ENCODE results near the gene CBLN4. TPM values are rescaled to one million over a fixed set of nuclear protein-coding genes. Genes with fewer than 3 reads are reported as not detected.

The CBLN4 gene
- total and polyA plus RNA-seq, 4 donors: 0.09 to 0.57 (median 0.44) TPM

- DNase-seq (ENCODE audit: low spot score): no peak
- TF ChIP-seq YY1 (IDR thresholded peaks at IDR 0.05) (no peak), SP1 (IDR thresholded peaks at IDR 0.05) (no peak), FOXA2 (IDR thresholded peaks at IDR 0.05) (no peak), NR2F2 (IDR thresholded peaks at IDR 0.05) (no peak), HNF4G (IDR thresholded peaks at IDR 0.05) (no peak)
- TF ChIP-seq, protein P1, sequence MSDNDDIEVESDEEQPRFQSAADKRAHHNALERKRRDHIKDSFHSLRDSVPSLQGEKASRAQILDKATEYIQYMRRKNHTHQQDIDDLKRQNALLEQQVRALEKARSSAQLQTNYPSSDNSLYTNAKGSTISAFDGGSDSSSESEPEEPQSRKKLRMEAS (IDR thresholded peaks at IDR 0.05): no peak
- H3K9me3 ChIP-seq (ENCODE audit: control insufficient read depth in 4 of 4, low read length in 3 of 4): peaks cover 0 to 3% (median 0%) of the 10 kb centered on the region in 4 donors
- H3K4me3 ChIP-seq (ENCODE audit: low read depth in 1 of 3, low read length in 3 of 3): no peak overlapping the region
- 65% methylated on average over 2 of the region's 2 CpGs for WGBS
- H3K27me3 ChIP-seq (ENCODE audit: control insufficient read depth in 4 of 4, insufficient read depth in 4 of 4, low read length in 3 of 4): no peaks in the 10 kb centered on the region
- no peaks in the 10 kb centered on the region for H3K4me1 ChIP-seq (ENCODE audit: control insufficient read depth in 4 of 4, insufficient read depth in 4 of 4, low read length in 3 of 4)
- H3K9ac ChIP-seq (ENCODE audit: low read depth in 1 of 2, low read length in 2 of 2): no peak overlapping the region
- H3K27ac ChIP-seq (ENCODE audit: low read depth in 1 of 2, low read length in 2 of 2): no peak overlapping the region
- no peaks in the 10 kb centered on the region for H3K36me3 ChIP-seq (ENCODE audit: control insufficient read depth in 4 of 4, insufficient read depth in 3 of 4, low read depth in 1 of 4, low read length in 3 of 4)
These were observed 52.1 kb downstream of the CBLN4 start for GRCh38 chr20:55953201-55953600.

DNA sequence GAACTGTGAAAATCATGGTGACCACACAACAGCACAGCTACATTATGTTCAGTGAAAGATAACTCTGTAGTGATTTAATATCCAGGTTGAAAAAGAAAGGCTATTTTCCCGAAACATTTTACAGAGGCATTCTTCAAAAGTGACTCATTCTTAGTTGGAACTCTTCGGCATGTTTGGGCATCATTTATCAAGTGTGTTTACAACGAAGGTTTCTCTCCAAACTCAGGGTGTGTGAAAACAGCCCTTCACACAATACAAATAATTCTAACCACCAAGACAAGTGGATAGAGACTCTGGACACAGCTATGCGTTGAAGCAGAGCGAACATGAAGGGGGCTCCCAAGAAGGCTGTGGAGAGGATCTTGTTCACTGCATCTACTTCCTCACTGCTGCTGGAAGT is 57.6 kb downstream of the CBLN4 start:
- Histone ChIP-seq H3K9ac (ENCODE audit: low read depth in 1 of 2, low read length in 2 of 2) (no peak overlapping the region), H3K9me3 (ENCODE audit: control insufficient read depth in 4 of 4, low read length in 3 of 4) (no peaks in the 10 kb centered on the region), H3K36me3 (ENCODE audit: control insufficient read depth in 4 of 4, insufficient read depth in 3 of 4, low read depth in 1 of 4, low read length in 3 of 4) (no peaks in the 10 kb centered on the region), H3K27ac (ENCODE audit: low read depth in 1 of 2, low read length in 2 of 2) (no peak overlapping the region), H3K4me1 (ENCODE audit: control insufficient read depth in 4 of 4, insufficient read depth in 4 of 4, low read length in 3 of 4) (no peaks in the 10 kb centered on the region), H3K27me3 (ENCODE audit: control insufficient read depth in 4 of 4, insufficient read depth in 4 of 4, low read length in 3 of 4) (no peaks in the 10 kb centered on the region), H3K4me3 (ENCODE audit: low read depth in 1 of 3, low read length in 3 of 3) (no peak overlapping the region)
- WGBS: 89% methylated on average over 5 of the region's 5 CpGs
- no peak for DNase-seq (ENCODE audit: low spot score)
- TF ChIP-seq FOXA1 (IDR thresholded peaks at IDR 0.05) (no peak), TAF1 (conservative IDR thresholded peaks at IDR 0.05) (no peak), RAD21 (IDR thresholded peaks at IDR 0.05) (no peak), GABPA (IDR thresholded peaks at IDR 0.05 in 1 of 2, conservative IDR thresholded peaks at IDR 0.05 in 1 of 2) (no peak), HNF4G (IDR thresholded peaks at IDR 0.05) (no peak), NR2F2 (IDR thresholded peaks at IDR 0.05) (no peak), EGR1 (IDR thresholded peaks at IDR 0.05; ENCODE audit: low read depth in 2 of 2) (no peak), HNF4A (conservative IDR thresholded peaks at IDR 0.05) (no peak), FOXA2 (IDR thresholded peaks at IDR 0.05) (no peak), REST (IDR thresholded peaks at IDR 0.05) (no peak)
- TF ChIP-seq, protein P1 (IDR thresholded peaks at IDR 0.05): no peak
- TF ChIP-seq, protein P2, sequence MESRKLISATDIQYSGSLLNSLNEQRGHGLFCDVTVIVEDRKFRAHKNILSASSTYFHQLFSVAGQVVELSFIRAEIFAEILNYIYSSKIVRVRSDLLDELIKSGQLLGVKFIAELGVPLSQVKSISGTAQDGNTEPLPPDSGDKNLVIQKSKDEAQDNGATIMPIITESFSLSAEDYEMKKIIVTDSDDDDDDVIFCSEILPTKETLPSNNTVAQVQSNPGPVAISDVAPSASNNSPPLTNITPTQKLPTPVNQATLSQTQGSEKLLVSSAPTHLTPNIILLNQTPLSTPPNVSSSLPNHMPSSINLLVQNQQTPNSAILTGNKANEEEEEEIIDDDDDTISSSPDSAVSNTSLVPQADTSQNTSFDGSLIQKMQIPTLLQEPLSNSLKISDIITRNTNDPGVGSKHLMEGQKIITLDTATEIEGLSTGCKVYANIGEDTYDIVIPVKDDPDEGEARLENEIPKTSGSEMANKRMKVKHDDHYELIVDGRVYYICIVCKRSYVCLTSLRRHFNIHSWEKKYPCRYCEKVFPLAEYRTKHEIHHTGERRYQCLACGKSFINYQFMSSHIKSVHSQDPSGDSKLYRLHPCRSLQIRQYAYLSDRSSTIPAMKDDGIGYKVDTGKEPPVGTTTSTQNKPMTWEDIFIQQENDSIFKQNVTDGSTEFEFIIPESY (IDR thresholded peaks at IDR 0.05): no peak

Other genes starting within 250 kb of the CBLN4 start
- gene MC3R, start 243.2 kb upstream of the CBLN4 start, total RNA-seq: not detected
- gene MC3R, start 243.2 kb upstream of the CBLN4 start, polyA plus RNA-seq: not detected